T-cell (primary cell): ENCODE measurements around the gene MS4A4E. TPM values are rescaled to one million over a fixed set of nuclear protein-coding genes. Genes with fewer than 3 reads are reported as not detected.
"Not testable (repeated sequence)": the region's sequence is repeated elsewhere in the genome, so short reads cannot be mapped to it uniquely, and the experiment has no call there.

Source experiments
- ATAC-seq, 4 experiments: fragments of 200-7000 bp in 3 of 4; fragments of 150-1000 bp in 1 of 4; cut with Tn5 transposase; replicated peaks in 1 of 4; 1 replicate in 3 of 4; 2 replicates in 1 of 4; pipeline ENCODE4 v1.10.0; 2021; ENCODE audit warnings: moderate library complexity in 3 of 4, mild to moderate bottlenecking in 2 of 4, moderate number of reproducible peaks in 1 of 4
- CTCF ChIA-PET, 2 donors: fragments of 300-600 bp; sonication (Branson Sonifier 250); formaldehyde crosslinking; loops; one replicate each; lab custom pipeline; 2022; ENCODE audit warnings: antibody characterized with exemption in 2 of 2; lab: Charles Lee
- POLR2A ChIA-PET, 2 donors: fragments of 300-600 bp; sonication (Branson Sonifier 250); formaldehyde crosslinking; loops; one replicate each; lab custom pipeline; 2022; ENCODE audit warnings: antibody characterized with exemption in 2 of 2; lab: Charles Lee
- DNase-seq, 35 experiments: peaks; one replicate each; pipeline versions ENCODE4 v3.0.0 to v3.0.0-alpha.2; 2013 to 2023
- H3K27ac ChIP-seq: one replicate; pipeline ENCODE4 v1.5.1; 2013; ENCODE audit warnings: low read length
- H3K27me3 ChIP-seq, 2 experiments: replicated peaks in 1 of 2; 1 replicate in 1 of 2; 2 replicates in 1 of 2; pipeline versions ENCODE4 v1.6.1 to v1.7.0; 2013; ENCODE audit warnings: low read length in 1 of 2, mixed read lengths in 1 of 2; ENCODE audit not compliant: control insufficient read depth in 2 of 2, insufficient read depth in 2 of 2; ENCODE audit errors: extremely low read depth in 1 of 2
- H3K36me3 ChIP-seq, 2 donors: 1 replicate in 1 of 2; 2 replicates in 1 of 2; pipeline versions ENCODE4 v1.6.1 to v1.7.0; 2013; ENCODE audit warnings: low read length in 1 of 2; ENCODE audit not compliant: control insufficient read depth in 2 of 2, insufficient read depth in 1 of 2; ENCODE audit errors: extremely low read depth in 1 of 2
- H3K4me1 ChIP-seq, 2 experiments: 1 replicate in 1 of 2; 2 replicates in 1 of 2; pipeline versions ENCODE4 v1.6.1 to v1.7.0; 2013; ENCODE audit warnings: low read length in 2 of 2, mixed read lengths in 1 of 2; ENCODE audit not compliant: insufficient read depth in 2 of 2, control insufficient read depth in 1 of 2; ENCODE audit errors: extremely low read depth in 1 of 2
- H3K4me3 ChIP-seq, 2 donors: 1 replicate in 1 of 2; 2 replicates in 1 of 2; pipeline versions ENCODE4 v1.5.1 to v1.7.0; 2013; ENCODE audit warnings: mild to moderate bottlenecking in 2 of 2, low read length in 1 of 2, moderate library complexity in 1 of 2; ENCODE audit not compliant: control insufficient read depth in 1 of 2; ENCODE audit errors: extremely low read depth in 1 of 2
- H3K9me3 ChIP-seq: 2 replicates; pipeline ENCODE4 v1.7.0; 2013
- H3K27ac Mint-ChIP-seq, 2 donors: one replicate each; pipeline ENCODE4 v1.8.0; 2020 to 2021; ENCODE audit warnings: mild to moderate bottlenecking in 2 of 2, mixed read lengths in 2 of 2
- H3K27me3 Mint-ChIP-seq, 2 donors: one replicate each; pipeline ENCODE4 v1.8.0; 2021 to 2022; ENCODE audit warnings: mixed read lengths in 2 of 2
- H3K36me3 Mint-ChIP-seq: one replicate; pipeline ENCODE4 v1.8.0; 2021; ENCODE audit warnings: mixed read lengths
- H3K4me1 Mint-ChIP-seq, 3 donors: one replicate each; pipeline ENCODE4 v1.8.0; 2020 to 2022; ENCODE audit warnings: mixed read lengths in 3 of 3, mild to moderate bottlenecking in 1 of 3
- H3K4me3 Mint-ChIP-seq, 3 donors: one replicate each; pipeline ENCODE4 v1.8.0; 2020 to 2022; ENCODE audit warnings: mild to moderate bottlenecking in 3 of 3, mixed read lengths in 3 of 3, moderate library complexity in 3 of 3
- H3K9me3 Mint-ChIP-seq, 3 donors: one replicate each; pipeline ENCODE4 v1.8.0; 2020 to 2022; ENCODE audit warnings: mixed read lengths in 3 of 3
- WGBS: methylation state at CpG from one replicate; pipeline ENCODE4 v1.1.5; 2013; ENCODE audit warnings: missing lambda C conversion rate; ENCODE audit not compliant: insufficient coverage; 5-methylcytosine and 5-hydroxymethylcytosine counted together
- total RNA-seq, 35 experiments: library from RNA in 6 of 35; stranded (reverse) in 6 of 35; fragments of 120-200 nt in 1 of 35; gene quantifications; one replicate each; pipeline versions ENCODE4 v1.2.1 to v1.2.4 and lab custom pipeline; 2013 to 2026

Gene MS4A4E
- total RNA-seq, 5 donors from 2014 or later (not counting 1 experiment from before 2014, with no cell fraction given), result 0.54 to 1.0 TPM; not detected in 3

- H3K4me3 ChIP-seq, H3K36me3 Mint-ChIP-seq, H3K9me3 Mint-ChIP-seq, DNase-seq, ATAC-seq, H3K27me3 ChIP-seq, POLR2A ChIA-PET, H3K36me3 ChIP-seq, H3K9me3 ChIP-seq, CTCF ChIA-PET, H3K27ac ChIP-seq, H3K4me1 Mint-ChIP-seq, H3K4me1 ChIP-seq, H3K27ac Mint-ChIP-seq, H3K4me3 Mint-ChIP-seq: not testable (repeated sequence)
- 61% methylated on average over 2 of the region's 2 CpGs for WGBS
- peaks cover 9 to 18% of the 10 kb centered on the region in 2 donors for H3K27me3 Mint-ChIP-seq
Measured at GRCh38 chr11:60185512-60185827, 57.5 kb downstream of the MS4A4E start.

- no peak overlapping the region for H3K27ac Mint-ChIP-seq
- CTCF ChIA-PET, result no interaction called here
- no CpG with 5 or more reads among the region's 1 CpG for WGBS
Measured at GRCh38 chr11:60184824-60185511, 58.0 kb downstream of the MS4A4E start.

GRCh38 chr11:60183591-60184205 lies 59.2 kb downstream of the MS4A4E start:
- CTCF ChIA-PET, result interaction anchor here in 1 of 2 donors (1.0 kb wide), 1 partner anchor 9 kb away, joined by 3 read pairs; no protein-coding TSS in a partner anchor

More at GRCh38 chr11:60184824-60185511, 58.0 kb downstream of the MS4A4E start:
- Mint-ChIP-seq H3K36me3 (no peaks in the 10 kb centered on the region), H3K9me3 (peaks cover 5 to 7% (median 6%) of the 10 kb centered on the region in 3 donors), H3K4me1 (peaks cover 0 to 5% (median 0%) of the 10 kb centered on the region in 3 donors), H3K4me3 (no peak overlapping the region), H3K27me3 (peaks cover 11 to 18% of the 10 kb centered on the region in 2 donors)
- Histone ChIP-seq H3K4me1 (no peaks in the 10 kb centered on the region), H3K27ac (no peak overlapping the region), H3K4me3 (no peak overlapping the region), H3K36me3 (no peaks in the 10 kb centered on the region), H3K9me3 (no peaks in the 10 kb centered on the region), H3K27me3 (peaks cover 0 to 4% of the 10 kb centered on the region in 2 experiments)
- no peak for ATAC-seq
- POLR2A ChIA-PET, result no interaction called here
- no peak for DNase-seq

GRCh38 chr11:60182541-60183330 lies 60.2 kb downstream of the MS4A4E start, which contains the start of gene MS4A6A:
Gene MS4A6A (minus strand): TSS chr11:60183083. CDS start chr11:60181727, 1,356 bp downstream.
- H3K27ac Mint-ChIP-seq, result no peak within 1 kb of the TSS
- DNase-seq, result no peak
- ChIA-PET CTCF (interaction anchor here in 1 of 2 donors (1.0 kb wide), 1 partner anchor 10 kb away, joined by 3 read pairs; no protein-coding TSS in a partner anchor), POLR2A (no interaction called here)
- no peaks in the 10 kb centered on the region for H3K36me3 ChIP-seq
- no peaks in the 10 kb centered on the region for H3K9me3 ChIP-seq
- no peak within 1 kb of the TSS for H3K4me3 ChIP-seq
- H3K27me3 ChIP-seq, result peaks cover 0 to 4% of the 10 kb centered on the region in 2 experiments
- peaks cover 5 to 7% (median 6%) of the 10 kb centered on the region in 3 donors for H3K9me3 Mint-ChIP-seq
- peaks cover 19 to 21% of the 10 kb centered on the region in 2 donors for H3K27me3 Mint-ChIP-seq
- H3K4me1 ChIP-seq, result no peaks in the 10 kb centered on the region
- H3K4me1 Mint-ChIP-seq, result peaks cover 0 to 5% (median 0%) of the 10 kb centered on the region in 3 donors
- H3K27ac ChIP-seq, result no peak within 1 kb of the TSS
- no peak for ATAC-seq
- 100% methylated on average over 1 of the region's 10 CpGs for WGBS
- H3K4me3 Mint-ChIP-seq, result no peak within 1 kb of the TSS
- no peaks in the 10 kb centered on the region for H3K36me3 Mint-ChIP-seq

More at GRCh38 chr11:60183591-60184205, 59.2 kb downstream of the MS4A4E start:
- Mint-ChIP-seq H3K4me3 (no peak overlapping the region), H3K36me3 (no peaks in the 10 kb centered on the region), H3K4me1 (peaks cover 0 to 5% (median 0%) of the 10 kb centered on the region in 3 donors), H3K9me3 (peaks cover 5 to 7% (median 6%) of the 10 kb centered on the region in 3 donors), H3K27me3 (peaks cover 18 to 21% of the 10 kb centered on the region in 2 donors), H3K27ac (no peak overlapping the region)
- no peaks in the 10 kb centered on the region for H3K4me1 ChIP-seq
- no peaks in the 10 kb centered on the region for H3K9me3 ChIP-seq
- no peak overlapping the region for H3K4me3 ChIP-seq
- no peak overlapping the region for H3K27ac ChIP-seq
- POLR2A ChIA-PET, result no interaction called here
- H3K27me3 ChIP-seq, result peaks cover 0 to 4% of the 10 kb centered on the region in 2 experiments
- no peaks in the 10 kb centered on the region for H3K36me3 ChIP-seq
- DNase-seq (no peak), ATAC-seq (no peak)
- WGBS, result no CpG with 5 or more reads among the region's 2 CpGs

GRCh38 chr11:60175860-60176275 lies 67.1 kb downstream of the MS4A4E start:
- no peaks in the 10 kb centered on the region for H3K36me3 ChIP-seq
- H3K27me3 ChIP-seq, result peaks cover 0 to 3% of the 10 kb centered on the region in 2 experiments
- H3K27ac ChIP-seq, result no peak overlapping the region
- no peak overlapping the region for H3K4me3 ChIP-seq
- H3K9me3 ChIP-seq, result no peaks in the 10 kb centered on the region
- H3K27ac Mint-ChIP-seq, result no peak overlapping the region
- no peaks in the 10 kb centered on the region for H3K36me3 Mint-ChIP-seq
- CTCF ChIA-PET, result no interaction called here
- H3K27me3 Mint-ChIP-seq, result peaks cover 10 to 11% of the 10 kb centered on the region in 2 donors
- H3K9me3 Mint-ChIP-seq, result no peaks in the 10 kb centered on the region
- peaks cover 0 to 6% (median 0%) of the 10 kb centered on the region in 3 donors for H3K4me1 Mint-ChIP-seq
- POLR2A ChIA-PET, result no interaction called here
- WGBS, result no CpG with 5 or more reads among the region's 5 CpGs
- no peaks in the 10 kb centered on the region for H3K4me1 ChIP-seq
- no peak overlapping the region for H3K4me3 Mint-ChIP-seq
- DNase-seq (no peak), ATAC-seq (peak in 1 of 4 experiments; percentile 6)

GRCh38 chr11:60172011-60172410 lies 70.9 kb downstream of the MS4A4E start:
- H3K36me3 ChIP-seq, result no peaks in the 10 kb centered on the region
- no peak overlapping the region for H3K27ac Mint-ChIP-seq
- H3K4me3 Mint-ChIP-seq, result no peak overlapping the region
- H3K27me3 ChIP-seq, result peaks cover 0 to 16% of the 10 kb centered on the region in 2 experiments
- H3K36me3 Mint-ChIP-seq, result no peaks in the 10 kb centered on the region
- H3K4me1 Mint-ChIP-seq, result peaks cover 0 to 6% (median 0%) of the 10 kb centered on the region in 3 donors
- CTCF ChIA-PET, result no interaction called here
- no peaks in the 10 kb centered on the region for H3K9me3 ChIP-seq
- no peak overlapping the region for H3K27ac ChIP-seq
- ATAC-seq, result no peak
- POLR2A ChIA-PET, result no interaction called here
- peaks cover 0 to 5% (median 3%) of the 10 kb centered on the region in 3 donors for H3K9me3 Mint-ChIP-seq
- H3K27me3 Mint-ChIP-seq, result peaks cover 4% of the 10 kb centered on the region in 2 donors
- H3K4me1 ChIP-seq, result no peaks in the 10 kb centered on the region
- DNase-seq, result no peak
- H3K4me3 ChIP-seq, result no peak overlapping the region
